A673 (cell line): ENCODE results near the gene SLC38A9.

Experiments used
- CTCF ChIP-seq: fragments of 300-800, 200-600 bp; sonication (generic); conservative IDR thresholded peaks from 2 replicates; pipeline ENCODE4 v1.5.1; 2017; ENCODE audit warnings: low read depth, mild to moderate bottlenecking, antibody characterized with exemption, low read length, moderate library complexity, mixed read lengths
- EZH2 ChIP-seq: fragments of 200-600 bp; sonication (generic); IDR thresholded peaks from 2 replicates; pipeline ENCODE4 v1.6.1; 2017; ENCODE audit warnings: borderline replicate concordance, low read depth, mild to moderate bottlenecking, mixed read lengths, antibody characterized with exemption, low read length; ENCODE audit not compliant: poor library complexity, severe bottlenecking

- TF ChIP-seq EZH2 (no peak), CTCF (no peak)
These were observed 126.9 kb downstream of the SLC38A9 start for GRCh38 chr5:55585206-55585610.
